ENCODE measurements around the gene CPED1.
"Not testable (repeated sequence)": the region's sequence is repeated elsewhere in the genome, so short reads cannot be mapped to it uniquely, and the experiment has no call there.

CPED1 gene

DNA sequence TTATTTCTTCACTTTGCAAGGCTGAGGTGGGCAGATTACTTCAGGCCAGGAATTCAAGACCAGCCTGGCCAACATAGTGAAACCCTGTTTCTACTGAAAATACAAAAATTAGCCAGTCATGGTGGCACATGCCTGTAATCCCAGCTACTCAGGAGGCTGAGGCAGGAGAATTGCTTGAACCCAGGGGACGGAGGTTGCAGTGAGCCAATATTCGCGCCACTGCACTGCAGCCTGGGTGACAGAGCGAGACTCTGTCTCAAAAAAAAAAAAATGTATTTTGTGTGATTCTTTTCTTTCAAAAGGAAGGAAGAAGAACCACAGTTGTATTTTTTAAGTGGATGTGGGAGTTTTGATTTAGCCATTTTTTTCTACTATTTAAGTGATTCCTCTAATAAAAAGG, 195.4 kb downstream of the CPED1 start:
- H3K4me1 ChIP-seq (ENCODE audit: control insufficient read depth, insufficient read depth, low read length); H3K36me3 ChIP-seq (ENCODE audit: control insufficient read depth, insufficient read depth, low read length); H3K27me3 ChIP-seq (ENCODE audit: control insufficient read depth, insufficient read depth, low read length); H3K4me3 ChIP-seq (ENCODE audit: low read length); H3K9me3 ChIP-seq (ENCODE audit: control insufficient read depth, low read length); H3K9ac ChIP-seq (ENCODE audit: low read length): not testable (repeated sequence)

GRCh38 chr7:121186746-121187145, 198.2 kb downstream of the CPED1 start:
- H3K9ac ChIP-seq (ENCODE audit: low read length) = no peak overlapping the region
- no peaks in the 10 kb centered on the region for H3K4me1 ChIP-seq (ENCODE audit: control insufficient read depth, insufficient read depth, low read length)

DNA sequence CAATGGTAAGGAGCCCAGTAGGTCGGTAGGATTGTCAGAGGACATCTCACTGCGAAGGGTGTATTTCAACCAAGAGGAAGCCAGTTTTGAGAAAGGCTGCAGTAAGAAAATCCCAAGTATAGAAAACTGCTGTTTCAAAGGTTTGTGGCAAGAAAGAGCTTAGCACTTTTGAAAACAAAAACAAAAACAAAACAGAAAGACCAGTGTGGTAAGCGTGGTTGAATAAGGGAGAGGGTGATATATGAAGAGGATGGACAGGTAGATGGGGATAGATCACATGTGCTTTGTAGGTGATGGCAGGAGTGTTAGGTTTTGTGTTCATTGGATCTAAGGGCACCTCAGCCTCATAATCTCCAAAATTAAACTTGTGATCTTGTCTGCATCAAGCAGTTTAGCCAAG, 198.7 kb downstream of the CPED1 start:
- Histone ChIP-seq H3K9me3 (ENCODE audit: control insufficient read depth, low read length) (no peaks in the 10 kb centered on the region), H3K4me3 (ENCODE audit: low read length) (no peak overlapping the region), H3K36me3 (ENCODE audit: control insufficient read depth, insufficient read depth, low read length) (no peaks in the 10 kb centered on the region), H3K9ac (ENCODE audit: low read length) (no peak overlapping the region), H3K27me3 (ENCODE audit: control insufficient read depth, insufficient read depth, low read length) (no peaks in the 10 kb centered on the region), H3K4me1 (ENCODE audit: control insufficient read depth, insufficient read depth, low read length) (no peaks in the 10 kb centered on the region)

More at GRCh38 chr7:121186746-121187145, 198.2 kb downstream of the CPED1 start:
- H3K27me3 ChIP-seq (ENCODE audit: control insufficient read depth, insufficient read depth, low read length) = no peaks in the 10 kb centered on the region
- no peak overlapping the region for H3K4me3 ChIP-seq (ENCODE audit: low read length)
- no peaks in the 10 kb centered on the region for H3K36me3 ChIP-seq (ENCODE audit: control insufficient read depth, insufficient read depth, low read length)
- H3K9me3 ChIP-seq (ENCODE audit: control insufficient read depth, low read length) = no peaks in the 10 kb centered on the region

DNA sequence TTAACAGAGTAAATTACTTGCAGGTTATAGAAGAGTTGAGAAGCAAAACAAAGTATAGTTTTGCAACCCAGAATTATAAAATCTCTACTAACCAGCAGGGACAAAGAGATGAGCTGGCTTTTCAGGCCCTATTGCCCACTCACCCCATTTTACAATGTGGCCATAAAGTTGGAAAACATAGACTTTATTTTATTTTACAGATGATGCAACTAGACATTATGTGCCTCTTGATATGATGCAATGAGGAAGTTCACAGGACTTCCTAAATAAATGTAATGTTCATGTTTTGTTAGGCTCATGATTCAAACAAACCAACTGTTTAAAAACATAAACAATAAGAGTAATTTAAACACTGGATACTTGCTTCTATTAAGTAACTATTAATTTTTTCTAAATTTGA, 199.2 kb downstream of the CPED1 start:
- H3K4me1 ChIP-seq (ENCODE audit: control insufficient read depth, insufficient read depth, low read length) = no peaks in the 10 kb centered on the region
- no peaks in the 10 kb centered on the region for H3K9me3 ChIP-seq (ENCODE audit: control insufficient read depth, low read length)
- H3K9ac ChIP-seq (ENCODE audit: low read length) = no peak overlapping the region
- no peaks in the 10 kb centered on the region for H3K27me3 ChIP-seq (ENCODE audit: control insufficient read depth, insufficient read depth, low read length)
- no peaks in the 10 kb centered on the region for H3K36me3 ChIP-seq (ENCODE audit: control insufficient read depth, insufficient read depth, low read length)
- no peak overlapping the region for H3K4me3 ChIP-seq (ENCODE audit: low read length)

- Histone ChIP-seq H3K4me1 (ENCODE audit: control insufficient read depth, insufficient read depth, low read length) (no peaks in the 10 kb centered on the region), H3K9ac (ENCODE audit: low read length) (no peak overlapping the region), H3K27me3 (ENCODE audit: control insufficient read depth, insufficient read depth, low read length) (no peaks in the 10 kb centered on the region), H3K4me3 (ENCODE audit: low read length) (no peak overlapping the region), H3K9me3 (ENCODE audit: control insufficient read depth, low read length) (no peaks in the 10 kb centered on the region), H3K36me3 (ENCODE audit: control insufficient read depth, insufficient read depth, low read length) (no peaks in the 10 kb centered on the region)
Observed at GRCh38 chr7:121192834-121193233, 204.3 kb downstream of the CPED1 start.

DNA sequence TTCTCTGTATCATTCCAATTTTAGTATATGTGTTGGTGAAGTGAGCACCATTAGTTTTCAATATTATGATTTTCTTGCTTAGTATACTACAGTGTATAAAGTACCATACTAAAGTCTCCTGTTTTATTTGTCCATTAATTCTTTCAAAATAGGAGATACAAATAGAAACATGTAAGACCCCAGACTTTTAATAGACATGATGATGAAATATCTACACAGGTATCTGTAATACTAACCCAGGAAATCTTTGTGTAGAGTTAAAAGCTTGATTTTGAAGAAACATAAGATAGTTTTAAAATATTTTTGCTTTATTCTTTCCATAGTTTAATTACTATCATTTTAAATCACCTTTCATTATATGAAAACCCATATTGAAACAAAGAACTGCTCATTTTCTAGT, 206.5 kb downstream of the CPED1 start:
- Histone ChIP-seq H3K27me3 (ENCODE audit: control insufficient read depth, insufficient read depth, low read length) (no peaks in the 10 kb centered on the region), H3K36me3 (ENCODE audit: control insufficient read depth, insufficient read depth, low read length) (no peaks in the 10 kb centered on the region), H3K9me3 (ENCODE audit: control insufficient read depth, low read length) (no peaks in the 10 kb centered on the region), H3K4me1 (ENCODE audit: control insufficient read depth, insufficient read depth, low read length) (no peaks in the 10 kb centered on the region), H3K4me3 (ENCODE audit: low read length) (no peak overlapping the region), H3K9ac (ENCODE audit: low read length) (no peak overlapping the region)

DNA sequence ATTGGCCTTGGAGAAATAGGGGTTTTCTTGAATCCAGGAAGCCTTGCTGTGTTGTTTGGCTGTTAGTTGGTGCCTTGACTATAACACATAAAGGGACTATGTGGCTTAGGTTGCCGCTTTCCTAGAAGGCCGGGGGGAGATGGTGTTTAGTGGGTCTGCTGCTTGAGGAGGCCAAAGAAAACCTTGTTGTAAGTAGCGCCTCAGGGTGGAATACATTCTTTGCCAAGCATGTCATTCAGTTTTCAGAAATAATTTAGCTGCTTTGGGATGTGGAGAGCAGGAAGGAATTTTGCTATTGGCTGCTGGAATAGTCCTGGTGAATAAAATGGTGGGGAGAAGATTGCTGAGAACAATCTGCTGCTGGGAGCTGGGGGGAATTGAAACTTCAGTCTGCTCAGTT, 207.4 kb downstream of the CPED1 start:
- Histone ChIP-seq H3K4me1 (ENCODE audit: control insufficient read depth, insufficient read depth, low read length) (no peaks in the 10 kb centered on the region), H3K36me3 (ENCODE audit: control insufficient read depth, insufficient read depth, low read length) (no peaks in the 10 kb centered on the region), H3K4me3 (ENCODE audit: low read length) (no peak overlapping the region), H3K9ac (ENCODE audit: low read length) (no peak overlapping the region), H3K27me3 (ENCODE audit: control insufficient read depth, insufficient read depth, low read length) (no peaks in the 10 kb centered on the region), H3K9me3 (ENCODE audit: control insufficient read depth, low read length) (no peaks in the 10 kb centered on the region)

GRCh38 chr7:121196286-121196685, 207.8 kb downstream of the CPED1 start:
- no peaks in the 10 kb centered on the region for H3K9me3 ChIP-seq (ENCODE audit: control insufficient read depth, low read length)
- no peaks in the 10 kb centered on the region for H3K27me3 ChIP-seq (ENCODE audit: control insufficient read depth, insufficient read depth, low read length)
- H3K4me1 ChIP-seq (ENCODE audit: control insufficient read depth, insufficient read depth, low read length) = no peaks in the 10 kb centered on the region
- no peak overlapping the region for H3K9ac ChIP-seq (ENCODE audit: low read length)
- no peak overlapping the region for H3K4me3 ChIP-seq (ENCODE audit: low read length)
- H3K36me3 ChIP-seq (ENCODE audit: control insufficient read depth, insufficient read depth, low read length) = no peaks in the 10 kb centered on the region

- no peaks in the 10 kb centered on the region for H3K9me3 ChIP-seq (ENCODE audit: control insufficient read depth, low read length)
- no peaks in the 10 kb centered on the region for H3K4me1 ChIP-seq (ENCODE audit: control insufficient read depth, insufficient read depth, low read length)
- no peaks in the 10 kb centered on the region for H3K36me3 ChIP-seq (ENCODE audit: control insufficient read depth, insufficient read depth, low read length)
- H3K27me3 ChIP-seq (ENCODE audit: control insufficient read depth, insufficient read depth, low read length) = no peaks in the 10 kb centered on the region
- H3K4me3 ChIP-seq (ENCODE audit: low read length) = no peak overlapping the region
- no peak overlapping the region for H3K9ac ChIP-seq (ENCODE audit: low read length)
Observed at GRCh38 chr7:121197455-121197854, 208.9 kb downstream of the CPED1 start.

DNA sequence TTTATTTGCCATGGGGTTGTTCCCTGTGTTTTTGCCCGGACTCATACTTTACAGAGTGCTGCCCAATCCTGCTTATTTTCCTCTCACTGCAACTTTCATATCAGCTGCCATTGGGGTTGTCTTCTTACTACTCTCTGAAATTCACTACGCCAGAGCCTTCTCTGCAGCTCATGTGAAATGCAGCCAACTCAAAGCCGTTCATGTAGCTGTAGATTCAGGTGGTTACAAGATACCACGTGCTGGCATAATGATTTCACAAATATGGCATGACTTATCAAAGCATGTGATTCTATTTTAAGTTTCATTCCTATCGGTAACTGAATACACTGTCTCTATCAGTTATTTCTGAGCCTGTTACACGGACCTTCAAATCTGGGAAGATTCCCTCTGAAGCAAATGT, 210.0 kb downstream of the CPED1 start:
- H3K27me3 ChIP-seq (ENCODE audit: control insufficient read depth, insufficient read depth, low read length) = no peaks in the 10 kb centered on the region
- H3K4me1 ChIP-seq (ENCODE audit: control insufficient read depth, insufficient read depth, low read length) = no peaks in the 10 kb centered on the region
- no peak overlapping the region for H3K4me3 ChIP-seq (ENCODE audit: low read length)
- H3K9me3 ChIP-seq (ENCODE audit: control insufficient read depth, low read length) = no peaks in the 10 kb centered on the region
- H3K36me3 ChIP-seq (ENCODE audit: control insufficient read depth, insufficient read depth, low read length) = no peaks in the 10 kb centered on the region
- no peak overlapping the region for H3K9ac ChIP-seq (ENCODE audit: low read length)

GRCh38 chr7:121202125-121202524, 213.6 kb downstream of the CPED1 start:
- no peaks in the 10 kb centered on the region for H3K9me3 ChIP-seq (ENCODE audit: control insufficient read depth, low read length)
- no peaks in the 10 kb centered on the region for H3K4me1 ChIP-seq (ENCODE audit: control insufficient read depth, insufficient read depth, low read length)
- H3K9ac ChIP-seq (ENCODE audit: low read length) = no peak overlapping the region
- H3K4me3 ChIP-seq (ENCODE audit: low read length) = no peak overlapping the region
- no peaks in the 10 kb centered on the region for H3K36me3 ChIP-seq (ENCODE audit: control insufficient read depth, insufficient read depth, low read length)
- no peaks in the 10 kb centered on the region for H3K27me3 ChIP-seq (ENCODE audit: control insufficient read depth, insufficient read depth, low read length)

DNA sequence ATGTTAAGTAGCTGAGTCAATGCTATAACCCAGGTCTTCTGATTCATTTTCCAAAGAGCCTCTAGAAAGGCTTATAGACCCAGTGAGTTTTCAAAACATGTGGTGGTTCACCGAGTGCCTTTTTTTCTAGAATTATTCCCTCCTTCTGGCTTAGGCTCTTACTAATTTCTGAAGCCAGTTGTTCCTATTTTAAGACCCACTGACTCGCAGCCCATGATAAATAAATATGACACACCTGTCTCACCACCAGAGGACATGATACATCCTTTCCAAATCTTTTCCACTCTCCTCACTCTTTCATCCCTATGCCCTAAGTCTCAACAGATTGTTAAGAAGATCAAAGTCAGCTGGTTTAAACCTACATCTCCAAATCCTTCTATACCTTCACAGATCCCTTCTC, 214.3 kb downstream of the CPED1 start:
- no peaks in the 10 kb centered on the region for H3K4me1 ChIP-seq (ENCODE audit: control insufficient read depth, insufficient read depth, low read length)
- H3K36me3 ChIP-seq (ENCODE audit: control insufficient read depth, insufficient read depth, low read length) = no peaks in the 10 kb centered on the region
- no peaks in the 10 kb centered on the region for H3K27me3 ChIP-seq (ENCODE audit: control insufficient read depth, insufficient read depth, low read length)
- H3K9ac ChIP-seq (ENCODE audit: low read length) = no peak overlapping the region
- H3K4me3 ChIP-seq (ENCODE audit: low read length) = no peak overlapping the region
- H3K9me3 ChIP-seq (ENCODE audit: control insufficient read depth, low read length) = no peaks in the 10 kb centered on the region

GRCh38 chr7:121204537-121204936, 216.0 kb downstream of the CPED1 start:
- Histone ChIP-seq H3K4me3 (ENCODE audit: low read length) (no peak overlapping the region), H3K27me3 (ENCODE audit: control insufficient read depth, insufficient read depth, low read length) (no peaks in the 10 kb centered on the region), H3K36me3 (ENCODE audit: control insufficient read depth, insufficient read depth, low read length) (no peaks in the 10 kb centered on the region), H3K4me1 (ENCODE audit: control insufficient read depth, insufficient read depth, low read length) (no peaks in the 10 kb centered on the region), H3K9ac (ENCODE audit: low read length) (no peak overlapping the region), H3K9me3 (ENCODE audit: control insufficient read depth, low read length) (no peaks in the 10 kb centered on the region)

All from mucosa of stomach (tissue), 1 donor.